ENCODE results near the gene COG3.
"Not testable (repeated sequence)": the region's sequence is repeated elsewhere in the genome, so short reads cannot be mapped to it uniquely, and the experiment has no call there.

Gene COG3, protein sequence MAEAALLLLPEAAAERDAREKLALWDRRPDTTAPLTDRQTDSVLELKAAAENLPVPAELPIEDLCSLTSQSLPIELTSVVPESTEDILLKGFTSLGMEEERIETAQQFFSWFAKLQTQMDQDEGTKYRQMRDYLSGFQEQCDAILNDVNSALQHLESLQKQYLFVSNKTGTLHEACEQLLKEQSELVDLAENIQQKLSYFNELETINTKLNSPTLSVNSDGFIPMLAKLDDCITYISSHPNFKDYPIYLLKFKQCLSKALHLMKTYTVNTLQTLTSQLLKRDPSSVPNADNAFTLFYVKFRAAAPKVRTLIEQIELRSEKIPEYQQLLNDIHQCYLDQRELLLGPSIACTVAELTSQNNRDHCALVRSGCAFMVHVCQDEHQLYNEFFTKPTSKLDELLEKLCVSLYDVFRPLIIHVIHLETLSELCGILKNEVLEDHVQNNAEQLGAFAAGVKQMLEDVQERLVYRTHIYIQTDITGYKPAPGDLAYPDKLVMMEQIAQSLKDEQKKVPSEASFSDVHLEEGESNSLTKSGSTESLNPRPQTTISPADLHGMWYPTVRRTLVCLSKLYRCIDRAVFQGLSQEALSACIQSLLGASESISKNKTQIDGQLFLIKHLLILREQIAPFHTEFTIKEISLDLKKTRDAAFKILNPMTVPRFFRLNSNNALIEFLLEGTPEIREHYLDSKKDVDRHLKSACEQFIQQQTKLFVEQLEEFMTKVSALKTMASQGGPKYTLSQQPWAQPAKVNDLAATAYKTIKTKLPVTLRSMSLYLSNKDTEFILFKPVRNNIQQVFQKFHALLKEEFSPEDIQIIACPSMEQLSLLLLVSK

DNA sequence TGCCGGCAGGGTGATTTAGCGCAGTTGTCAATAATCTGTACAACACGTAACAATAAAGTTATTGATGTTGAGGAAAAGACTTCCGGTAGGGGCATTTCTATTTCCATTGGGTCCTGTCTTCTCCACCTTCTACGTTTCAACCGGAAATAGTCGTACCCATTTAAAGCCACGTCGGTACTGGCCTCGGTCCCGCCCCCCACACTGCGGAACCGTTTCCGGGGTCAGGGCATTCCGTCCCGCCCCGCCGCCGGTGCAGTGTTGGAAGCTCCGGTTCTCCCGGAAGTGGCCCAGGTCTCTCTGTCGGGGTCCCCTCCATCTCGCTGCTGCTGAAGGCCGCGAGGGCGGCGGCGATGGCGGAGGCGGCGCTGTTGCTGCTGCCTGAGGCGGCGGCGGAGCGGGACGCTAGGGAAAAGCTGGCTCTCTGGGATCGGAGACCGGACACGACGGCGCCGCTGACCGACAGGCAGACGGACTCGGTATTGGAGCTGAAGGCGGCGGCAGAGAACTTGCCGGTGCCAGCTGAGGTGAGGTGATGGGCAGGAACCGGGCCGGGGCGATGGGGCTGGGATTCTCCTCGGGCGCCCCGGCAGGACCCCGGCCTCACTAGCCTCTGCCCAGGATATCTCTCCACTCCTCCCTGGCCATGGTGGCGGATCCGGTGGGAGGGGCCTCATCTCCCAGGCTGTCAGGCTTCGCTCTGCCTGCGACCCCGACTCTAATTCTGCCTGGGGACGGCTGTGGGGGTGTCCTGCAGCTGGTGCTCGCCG is at the start of gene COG3:
COG3 (plus strand) TSS at position 253 of the 767 bp plus-strand sequence; CDS start at position 351, 98 bp downstream.
- DNase-seq: peak; percentile 62 to 93

DNA sequence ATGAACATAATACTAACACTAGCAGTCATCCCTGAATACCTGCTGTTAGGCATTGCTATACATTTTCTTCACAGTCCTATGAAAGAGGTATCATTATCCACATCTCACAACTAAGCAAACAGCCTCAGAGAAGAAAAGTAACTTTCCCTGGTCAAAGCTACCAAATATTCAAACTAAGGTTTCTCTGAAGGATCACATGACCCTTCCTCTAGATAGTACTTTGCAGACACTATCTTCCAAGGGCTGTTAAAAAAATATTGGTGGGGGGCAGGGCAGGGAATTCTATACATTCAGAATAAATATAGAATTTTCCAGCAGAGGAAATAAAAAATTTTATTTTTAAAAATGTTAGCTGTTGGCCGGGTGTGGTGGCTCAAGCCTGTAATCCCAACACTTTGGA is 49.6 kb upstream of the COG3 start:
- no peak for DNase-seq

DNA sequence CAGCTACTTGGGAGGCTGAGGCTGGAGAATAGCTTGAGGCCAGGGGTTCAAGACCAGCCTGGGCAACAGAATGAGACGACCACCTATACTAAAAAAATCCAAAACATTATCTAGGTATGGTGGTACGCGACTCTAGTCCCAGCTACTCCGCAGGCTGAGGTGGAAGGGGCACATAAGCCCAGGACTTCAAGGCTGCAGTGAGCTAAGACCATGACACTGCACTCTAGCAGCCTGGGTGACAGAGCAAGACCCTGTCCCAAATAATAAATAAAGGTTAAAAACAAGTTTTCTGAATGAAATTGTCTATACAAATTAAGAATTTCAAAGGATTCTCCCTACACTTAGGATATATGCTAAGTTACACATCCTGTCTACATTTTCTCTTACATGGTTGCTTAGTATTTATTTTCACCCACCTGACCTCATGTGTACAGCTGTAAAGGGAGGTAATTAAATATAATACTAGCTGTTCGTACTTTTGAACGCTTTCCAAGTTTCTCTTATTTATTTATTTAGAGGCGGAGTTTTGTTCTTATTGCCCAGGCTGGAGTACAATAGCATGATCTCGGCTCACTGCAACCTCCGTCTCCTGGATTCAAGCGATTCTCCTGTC is 48.1 kb upstream of the COG3 start:
- no peak for DNase-seq

DNA sequence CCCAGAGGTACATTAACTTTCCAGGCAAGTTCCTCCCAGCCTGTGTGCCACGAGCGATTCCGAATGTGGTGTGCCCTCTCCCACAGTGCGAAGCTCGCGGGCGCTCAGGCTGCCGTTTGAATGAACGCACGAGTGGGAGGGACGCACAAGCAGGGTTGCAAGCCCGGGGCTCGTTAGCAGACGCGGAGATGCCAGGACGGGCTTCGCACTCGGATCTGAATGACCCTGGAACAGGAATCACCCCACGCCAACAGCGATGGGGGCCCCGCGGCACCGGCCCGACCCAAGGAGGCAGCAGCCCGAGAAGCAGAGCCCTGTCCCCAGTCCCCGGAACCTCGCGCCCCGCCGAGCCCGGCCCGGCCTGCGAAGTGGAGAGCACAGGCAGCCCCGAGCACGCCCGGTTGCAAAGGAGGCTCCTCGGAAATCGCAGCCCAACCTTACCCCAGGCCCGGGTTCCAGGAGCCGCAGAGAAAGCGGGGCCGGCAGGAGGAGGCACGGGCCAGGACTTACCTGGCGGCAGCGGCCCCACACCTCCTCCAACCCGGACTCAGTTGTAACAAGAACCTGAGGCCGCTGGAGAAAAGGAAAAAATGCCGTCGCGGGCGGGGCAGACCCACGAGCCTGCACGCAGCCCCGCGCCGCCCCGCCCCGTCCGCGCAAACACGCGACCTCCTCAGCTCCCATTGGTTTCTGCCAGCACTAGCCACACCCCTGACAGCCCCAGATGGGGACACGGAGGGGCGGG is 46.8 kb upstream of the COG3 start, which contains the start of gene SLC25A30:
SLC25A30 (minus strand) TSS at position 584 of the 745 bp plus-strand sequence. CDS start 6,948 bp downstream, outside the sequence.
- peak; percentile 71 to 91 for DNase-seq

DNA sequence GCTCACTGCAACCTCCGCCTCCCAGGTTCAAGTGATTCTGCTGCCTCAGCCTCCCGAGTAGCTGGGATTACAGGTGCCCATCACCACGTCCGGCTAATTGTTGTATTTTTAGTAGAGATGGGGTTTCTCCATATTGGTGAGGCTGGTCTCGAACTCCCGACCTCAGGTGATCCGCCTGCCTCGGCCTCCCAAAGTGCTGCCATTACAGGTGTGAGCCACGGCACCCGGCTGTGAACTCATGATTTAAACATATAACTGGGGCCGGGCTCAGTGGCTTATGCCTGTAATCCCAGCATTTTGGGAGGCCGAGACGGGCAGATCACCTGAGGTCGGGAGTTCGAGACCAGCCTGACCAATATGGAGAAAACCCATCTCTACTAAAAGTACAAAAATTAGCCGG is 45.4 kb upstream of the COG3 start:
- not testable (repeated sequence) for DNase-seq

DNA sequence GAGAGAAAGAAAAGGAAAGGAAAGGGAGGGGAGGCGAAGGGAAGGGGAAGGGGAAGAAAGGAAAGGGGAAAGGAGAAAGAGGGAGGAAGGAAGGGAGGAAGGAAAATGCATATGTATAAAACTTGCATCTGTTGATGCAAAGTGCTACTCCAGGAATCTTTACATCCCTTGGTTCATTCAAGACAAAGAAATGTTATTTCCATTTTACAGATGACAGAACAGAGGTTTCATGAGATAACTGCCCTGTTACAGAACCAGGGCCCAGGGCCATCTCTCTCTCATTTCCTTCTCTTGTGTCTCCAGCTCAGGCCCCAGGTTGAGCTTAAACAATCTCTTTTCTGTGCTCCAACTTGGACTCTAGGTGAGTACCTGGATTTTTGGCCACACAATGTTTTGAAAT is 44.8 kb upstream of the COG3 start:
- DNase-seq: no peak

DNA sequence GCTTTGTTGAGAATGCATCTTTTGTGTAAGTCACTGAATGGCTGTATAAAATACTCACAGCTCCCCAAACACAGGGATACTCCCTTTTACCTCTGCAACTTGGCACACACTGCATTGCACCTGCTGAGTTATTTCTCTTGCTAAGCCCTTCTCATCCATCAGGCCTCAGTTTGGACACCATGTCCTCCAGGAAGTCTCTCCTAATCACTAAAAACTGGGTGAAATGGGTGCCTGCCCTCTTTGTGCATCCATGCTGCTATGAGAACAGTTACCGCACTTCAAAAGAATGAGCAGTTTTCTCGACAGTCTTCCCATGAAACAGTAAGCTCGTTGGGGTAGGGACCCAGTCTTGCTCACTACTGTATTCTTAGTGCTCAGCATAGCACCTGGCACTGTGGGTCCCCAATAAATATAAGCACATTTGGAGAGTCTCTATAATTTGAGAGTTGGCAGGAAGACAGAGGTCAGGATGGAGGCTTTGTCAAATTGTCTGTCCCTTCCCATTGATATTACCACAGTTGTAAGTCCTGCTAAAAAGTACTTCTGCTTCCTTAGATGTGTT is 41.9 kb upstream of the COG3 start:
- no peak for DNase-seq

DNA sequence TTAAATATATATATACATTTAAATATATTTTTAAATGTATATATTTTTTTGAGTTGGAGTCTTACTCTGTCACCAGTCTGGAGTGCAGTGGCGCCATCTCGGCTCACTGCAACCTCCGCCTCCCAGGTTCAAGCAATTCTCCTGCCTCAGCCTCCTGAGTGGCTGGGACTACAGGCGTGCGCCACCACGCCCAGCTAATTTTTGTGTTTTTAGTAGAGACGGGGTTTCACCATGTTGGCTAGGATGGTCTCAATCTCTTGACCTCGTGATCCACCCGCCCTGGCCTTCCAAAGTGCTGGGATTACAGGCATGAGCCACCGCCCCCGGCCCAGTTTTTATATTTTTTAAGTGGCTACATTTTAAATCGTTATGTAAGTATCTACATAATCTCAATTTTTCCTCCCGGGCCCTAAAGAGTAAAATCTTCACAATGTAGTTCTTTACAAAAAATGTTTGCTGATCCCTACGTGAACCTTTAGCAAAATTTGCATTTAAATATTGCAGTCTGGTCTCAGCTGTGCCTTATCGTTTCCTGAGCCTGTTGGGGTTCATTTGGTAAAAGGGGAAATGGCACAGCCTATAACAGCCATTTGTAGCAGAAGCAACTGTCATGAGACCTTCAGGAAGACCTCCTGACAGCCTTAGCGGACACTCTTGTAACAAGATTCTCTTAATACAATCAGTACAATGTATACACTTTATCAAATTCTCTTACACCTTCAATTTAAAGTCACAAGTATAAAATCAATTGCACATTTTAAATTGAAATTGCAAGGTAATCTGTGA is 38.5 kb upstream of the COG3 start:
- DNase-seq: not testable (repeated sequence)

DNA sequence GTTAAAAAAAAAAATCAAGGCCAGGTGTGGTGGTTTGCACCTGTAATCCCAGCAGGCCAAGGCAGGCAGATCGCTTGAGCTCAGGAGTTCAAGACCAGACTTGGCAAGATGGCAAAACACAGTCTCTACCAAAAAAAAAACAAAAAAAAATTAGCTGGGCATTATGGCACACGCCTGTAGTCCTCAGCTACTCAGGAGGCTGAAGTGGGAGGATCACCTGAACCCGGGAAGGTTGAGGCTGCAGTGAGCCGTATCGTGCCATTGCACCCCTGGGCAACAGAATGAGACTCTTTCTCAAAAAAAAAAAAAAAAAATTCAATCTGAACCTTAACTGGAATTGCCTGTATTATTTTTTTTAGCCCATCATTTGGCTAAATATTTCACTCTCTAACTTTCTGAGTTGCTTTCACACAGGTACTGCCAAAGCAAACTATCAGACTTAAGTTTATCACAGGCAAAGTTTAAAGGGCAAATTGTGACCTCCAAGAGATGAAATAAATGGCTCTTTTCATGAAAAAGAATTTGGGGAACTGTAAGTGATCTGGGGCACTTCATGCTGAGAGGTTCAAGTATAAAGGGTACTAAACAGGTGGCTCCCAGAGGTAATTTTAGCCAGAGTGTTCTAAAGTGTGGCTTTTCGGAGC is 31.9 kb upstream of the COG3 start:
- DNase-seq: no peak

DNA sequence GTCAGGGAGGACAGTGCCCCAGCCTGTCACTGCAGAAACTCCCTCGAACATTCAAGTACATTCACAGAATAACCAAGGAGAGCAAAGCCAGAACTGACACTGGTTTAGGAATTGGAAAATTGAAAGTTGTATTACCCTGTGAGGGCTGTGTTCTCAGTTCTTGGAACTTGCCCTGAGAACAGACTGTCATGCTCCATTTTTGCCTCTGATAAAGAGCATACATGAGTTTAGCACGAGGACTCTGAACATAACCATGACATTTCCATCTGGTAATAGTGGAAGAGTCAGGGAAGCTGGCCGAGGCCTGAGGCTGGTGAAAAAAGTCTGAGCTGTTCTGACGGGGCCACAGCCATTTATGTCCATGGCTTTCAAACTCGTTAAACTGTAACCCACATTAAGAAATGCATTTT is 31.4 kb upstream of the COG3 start:
- DNase-seq: no peak

DNA sequence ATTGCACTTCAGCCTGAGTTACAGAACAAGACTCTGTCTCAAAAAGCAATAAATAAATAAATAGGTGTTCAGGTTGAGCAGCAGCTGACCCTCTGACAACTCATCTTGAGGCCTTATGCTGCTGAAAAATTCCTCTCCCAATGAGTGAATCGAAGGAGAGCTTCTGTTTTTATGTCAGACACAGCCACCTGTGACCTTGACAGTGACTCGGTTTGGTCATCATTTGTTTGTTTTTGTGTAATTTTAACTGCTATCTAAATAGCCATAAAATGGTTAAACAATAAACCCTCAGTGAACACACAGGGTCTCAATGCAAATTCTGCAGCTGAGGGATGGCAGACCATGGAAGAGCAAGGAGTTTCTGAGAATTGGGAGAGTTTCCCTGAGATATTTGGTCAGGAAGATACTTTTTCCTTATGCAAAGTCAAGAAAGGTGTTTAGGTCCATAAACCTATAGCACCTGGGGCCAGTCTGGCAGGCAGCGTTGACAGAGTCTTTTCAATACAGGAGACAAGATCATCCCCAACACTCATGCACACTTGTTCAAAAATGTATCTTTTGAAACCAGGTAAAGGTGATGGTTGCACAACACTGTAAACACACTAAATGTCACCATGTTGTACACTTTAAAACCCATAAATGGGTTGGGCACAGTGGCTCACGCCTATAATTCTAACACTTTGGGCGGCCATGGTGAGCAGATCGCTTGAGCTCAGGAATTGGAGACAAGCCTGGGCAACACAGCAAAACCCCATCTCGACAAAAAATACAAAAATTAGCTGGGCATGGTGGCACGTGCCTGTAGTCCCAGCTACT is 30.0 kb upstream of the COG3 start:
- DNase-seq: no peak

DNA sequence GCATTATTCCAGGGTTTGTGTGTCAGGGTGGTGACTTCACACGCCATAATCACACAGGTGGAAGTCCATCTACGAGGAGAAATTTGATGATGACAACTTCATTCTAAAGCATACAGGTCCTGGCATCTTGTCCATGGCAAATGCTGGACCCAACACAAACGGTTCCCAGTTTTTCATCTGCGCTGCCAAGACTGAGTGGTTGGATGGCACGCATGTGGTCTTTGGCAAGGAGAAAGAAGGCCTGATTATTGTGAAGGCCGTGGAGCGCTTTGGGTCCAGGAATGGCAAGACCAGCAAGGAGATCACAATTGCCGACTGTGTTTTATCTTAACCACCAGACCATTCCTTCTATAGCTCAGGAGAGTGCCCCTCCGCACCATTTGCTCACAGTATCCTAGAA is 28.4 kb upstream of the COG3 start:
- no peak for DNase-seq

DNA sequence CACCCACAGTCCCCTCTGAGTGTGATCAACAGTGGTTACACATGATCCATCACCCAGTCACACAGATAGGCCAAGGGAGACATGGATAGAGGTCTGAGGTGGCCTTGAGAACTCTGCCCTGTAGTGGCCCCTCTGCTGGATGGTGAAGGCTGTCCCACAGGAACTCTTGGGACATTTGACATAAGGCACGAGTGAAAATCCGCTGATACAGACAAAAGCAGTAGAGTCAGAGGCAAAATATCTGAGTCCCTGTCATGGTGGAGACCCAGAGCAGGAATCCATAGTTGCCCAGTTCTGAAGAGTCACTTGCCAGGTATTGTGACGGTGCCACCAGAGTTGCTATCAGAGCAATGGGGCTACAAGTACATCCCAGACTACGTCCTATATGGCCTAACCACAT is 27.8 kb upstream of the COG3 start:
- no peak for DNase-seq

DNA sequence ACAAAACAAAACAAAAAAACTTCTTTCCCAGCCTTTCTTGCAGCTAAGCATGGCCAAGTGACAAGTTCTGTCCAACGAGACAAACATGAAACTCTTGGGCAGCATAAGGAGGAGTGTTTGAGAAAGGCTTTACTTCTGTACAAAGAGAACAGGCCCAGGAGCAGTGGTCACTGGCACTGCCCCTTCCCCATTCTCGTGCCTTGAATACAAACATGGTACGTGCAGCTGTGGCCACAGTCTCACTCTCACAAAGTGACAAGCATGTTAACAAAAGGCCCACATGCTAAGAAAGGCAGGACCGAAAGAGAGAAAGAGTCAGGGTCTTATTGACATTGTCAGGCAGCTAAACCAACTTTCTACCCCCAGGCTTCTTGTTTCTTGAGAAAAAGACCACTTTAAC is 26.8 kb upstream of the COG3 start:
- DNase-seq: no peak

DNA sequence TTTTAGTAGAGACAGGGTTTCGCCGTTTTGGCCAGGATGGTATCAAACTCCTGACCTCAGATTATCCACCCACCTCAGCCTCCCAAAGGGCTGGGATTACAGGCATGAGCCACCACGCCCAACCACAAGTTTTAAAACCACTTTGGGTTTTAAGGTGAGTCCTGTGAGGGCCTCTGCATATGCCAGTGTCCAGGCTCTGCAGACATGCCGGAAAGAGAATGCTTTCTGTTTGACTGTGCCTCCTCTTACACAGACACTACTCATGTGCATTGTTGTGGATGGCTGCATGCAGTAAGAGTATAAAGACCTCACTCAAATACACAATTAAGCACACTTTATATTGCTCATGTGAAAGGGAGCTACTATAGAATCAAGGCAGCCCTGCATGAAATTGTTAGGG is 25.7 kb upstream of the COG3 start:
- no peak for DNase-seq

DNA sequence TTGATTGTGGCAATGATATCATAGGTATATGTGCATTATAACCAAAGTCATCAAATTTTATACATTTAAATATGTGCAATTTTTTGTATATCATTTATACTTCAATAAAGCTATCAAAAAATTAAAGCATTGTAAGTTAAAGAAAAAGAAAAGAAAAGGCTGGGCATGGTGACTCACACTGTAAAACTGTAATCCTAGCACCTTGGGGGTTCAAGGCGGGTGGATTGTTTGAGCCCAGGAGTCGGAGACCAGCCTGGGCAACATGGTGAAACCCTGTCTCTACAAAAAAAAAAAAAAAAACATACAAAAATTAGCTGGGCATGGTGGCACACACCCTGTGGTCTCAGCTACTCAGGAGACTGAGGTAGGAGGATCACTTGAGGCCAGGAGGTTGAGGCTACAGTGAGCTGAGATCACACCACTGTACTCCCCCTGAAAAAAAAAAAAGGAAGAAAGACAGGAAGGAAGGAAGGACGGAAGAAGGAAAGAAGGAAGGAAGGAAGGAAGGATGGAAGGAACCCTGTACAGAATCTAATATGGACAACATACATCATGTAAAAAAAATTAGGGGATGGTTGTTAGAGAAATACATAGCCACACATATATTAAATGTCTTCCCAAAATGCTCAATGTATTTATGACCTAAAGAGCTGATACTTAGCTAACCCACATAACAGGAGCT is 24.8 kb upstream of the COG3 start:
- no peak for DNase-seq

DNA sequence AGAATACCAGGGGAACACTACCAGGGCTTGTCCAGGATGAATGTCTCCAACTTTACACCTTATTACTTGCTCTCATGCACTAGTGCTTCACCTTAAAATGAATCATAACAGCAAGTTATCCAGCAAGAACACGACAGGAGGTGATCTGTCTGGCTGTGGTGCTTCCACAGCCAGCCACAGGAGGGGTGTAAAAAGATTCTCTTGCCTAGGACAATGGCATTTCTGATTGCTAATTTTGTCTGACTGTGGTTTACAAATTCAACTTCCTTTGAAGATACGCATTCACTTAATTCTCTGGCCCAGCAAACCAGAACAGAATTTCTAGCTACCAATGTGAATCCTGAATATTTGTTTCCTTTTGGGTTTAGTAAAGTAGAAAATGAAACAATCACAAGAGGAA is 23.1 kb upstream of the COG3 start:
- no peak for DNase-seq

DNA sequence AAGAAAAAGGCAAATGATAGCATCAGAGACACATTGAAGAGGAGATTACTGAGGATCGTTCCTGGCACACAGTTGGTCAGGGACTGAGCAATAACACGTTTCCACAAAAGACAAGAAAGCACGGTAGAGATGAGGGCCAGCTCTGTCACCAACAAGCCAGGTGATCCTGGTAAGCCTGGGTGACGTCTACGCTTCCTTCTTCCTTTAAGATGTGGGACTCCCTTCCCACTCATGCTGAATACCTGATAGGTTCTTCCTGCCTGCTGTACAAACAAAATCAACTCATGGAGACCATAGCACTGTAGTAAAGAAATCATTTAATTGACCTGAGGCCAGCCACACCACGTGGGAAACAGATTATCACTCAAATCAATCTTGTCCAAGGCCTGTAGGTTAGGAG is 19.7 kb upstream of the COG3 start:
- DNase-seq: no peak

DNA sequence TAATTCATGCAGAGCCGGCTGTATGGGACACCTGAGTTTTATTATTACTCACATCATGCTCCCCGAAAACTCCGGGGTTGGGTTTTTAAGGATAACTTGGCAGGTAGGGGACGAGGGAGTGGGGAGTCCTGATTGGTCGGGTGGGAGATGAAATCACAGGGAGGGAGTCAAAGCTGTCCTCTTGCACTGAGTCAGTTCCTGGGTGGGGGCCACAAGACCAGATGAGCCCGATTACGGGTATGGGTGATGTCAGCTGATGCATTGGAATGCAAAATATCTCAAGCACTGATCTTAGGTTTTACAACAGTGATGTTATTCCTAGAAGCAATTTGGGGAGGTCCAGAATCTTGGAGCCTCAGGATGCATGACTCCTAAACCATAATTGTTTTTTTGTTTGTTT is 18.6 kb upstream of the COG3 start:
- DNase-seq: no peak
